H9 (cell line): ENCODE data around the gene NDUFA5. TPM values are rescaled to one million over a fixed set of nuclear protein-coding genes. Genes with fewer than 3 reads are reported as not detected.

Experiments used
- DNase-seq: peaks from one replicate; pipeline ENCODE4 v3.0.0-alpha.2; 2017
- H2AFZ ChIP-seq: one replicate; pipeline ENCODE4 v1.6.1; 2013; ENCODE audit warnings: mild to moderate bottlenecking, low read length, control low read depth, moderate library complexity
- H2AK5ac ChIP-seq: 2 replicates; pipeline ENCODE4 v1.6.1; 2013; ENCODE audit warnings: low read length, control low read depth, mixed read lengths; ENCODE audit not compliant: insufficient read length
- H2BK120ac ChIP-seq: one replicate; pipeline ENCODE4 v1.6.1; 2013; ENCODE audit warnings: low read depth, mild to moderate bottlenecking, low read length, control low read depth, inconsistent platforms; ENCODE audit not compliant: poor library complexity, severe bottlenecking
- H2BK12ac ChIP-seq: 2 replicates; pipeline ENCODE4 v1.6.1; 2013; ENCODE audit warnings: low read length, control low read depth, mixed read lengths, low read depth; ENCODE audit not compliant: insufficient read length
- H2BK15ac ChIP-seq: 2 replicates; pipeline ENCODE4 v1.6.1; 2013; ENCODE audit warnings: low read depth, low read length, control low read depth
- H2BK20ac ChIP-seq: one replicate; pipeline ENCODE4 v1.6.1; 2013; ENCODE audit warnings: low read depth, mild to moderate bottlenecking, low read length, control low read depth, inconsistent platforms; ENCODE audit not compliant: poor library complexity, severe bottlenecking
- H2BK5ac ChIP-seq: 2 replicates; pipeline ENCODE4 v1.6.1; 2013; ENCODE audit warnings: low read length, control low read depth, mixed read lengths; ENCODE audit not compliant: insufficient read length
- H3K14ac ChIP-seq: 2 replicates; pipeline ENCODE4 v1.6.1; 2013; ENCODE audit warnings: low read length, control low read depth; ENCODE audit not compliant: insufficient read depth
- H3K18ac ChIP-seq: 2 replicates; pipeline ENCODE4 v1.6.1; 2013; ENCODE audit warnings: low read depth, mild to moderate bottlenecking, mixed read lengths, low read length, control low read depth; ENCODE audit not compliant: insufficient read length
- H3K23ac ChIP-seq: 2 replicates; pipeline ENCODE4 v1.6.1; 2013; ENCODE audit warnings: low read length, control low read depth, mixed read lengths, low read depth; ENCODE audit not compliant: insufficient read length
- H3K23me2 ChIP-seq: 2 replicates; pipeline ENCODE4 v1.6.1; 2013; ENCODE audit warnings: low read depth, mild to moderate bottlenecking, mixed read lengths, low read length, control low read depth; ENCODE audit not compliant: insufficient read length, poor library complexity, severe bottlenecking
- H3K27ac ChIP-seq: 2 replicates; pipeline ENCODE4 v1.5.1; 2013; ENCODE audit warnings: low read length, control low read depth, mixed read lengths, low read depth; ENCODE audit not compliant: insufficient read length
- H3K27me3 ChIP-seq: 2 replicates; pipeline ENCODE4 v1.6.1; 2013; ENCODE audit warnings: low read length, control low read depth, inconsistent platforms; ENCODE audit not compliant: insufficient read depth
- H3K4ac ChIP-seq: 2 replicates; pipeline ENCODE4 v1.6.1; 2013; ENCODE audit warnings: low read depth, mild to moderate bottlenecking, control low read depth, inconsistent platforms, low read length, moderate library complexity
- H3K4me1 ChIP-seq: 2 replicates; pipeline ENCODE4 v1.6.1; 2013; ENCODE audit warnings: low read length, control low read depth, inconsistent platforms; ENCODE audit not compliant: insufficient read depth
- H3K4me2 ChIP-seq: 2 replicates; pipeline ENCODE4 v1.6.1; 2013; ENCODE audit warnings: low read length, control low read depth, mixed read lengths; ENCODE audit not compliant: insufficient read length, insufficient read depth
- H3K56ac ChIP-seq: 2 replicates; pipeline ENCODE4 v1.6.1; 2013; ENCODE audit warnings: low read depth, mild to moderate bottlenecking, mixed read lengths, low read length, control low read depth; ENCODE audit not compliant: insufficient read length
- H3K79me1 ChIP-seq: 2 replicates; pipeline ENCODE4 v1.6.1; 2013; ENCODE audit warnings: low read depth, mild to moderate bottlenecking, moderate library complexity, low read length, control low read depth, inconsistent platforms; ENCODE audit not compliant: insufficient read depth, poor library complexity, severe bottlenecking
- H3K79me2 ChIP-seq: 2 replicates; pipeline ENCODE4 v1.6.1; 2013; ENCODE audit warnings: low read length, control low read depth, inconsistent platforms; ENCODE audit not compliant: insufficient read depth
- H3K9ac ChIP-seq: 2 replicates; pipeline ENCODE4 v1.6.1; 2013; ENCODE audit warnings: low read length, control low read depth, mixed read lengths; ENCODE audit not compliant: insufficient read length; ENCODE audit errors: extremely low read depth
- H3K9me3 ChIP-seq: one replicate; pipeline ENCODE4 v1.6.1; 2013; ENCODE audit warnings: low read depth, low read length, inconsistent platforms; ENCODE audit not compliant: control insufficient read depth
- H3T11ph ChIP-seq: one replicate; pipeline ENCODE4 v1.6.1; 2013; ENCODE audit warnings: mild to moderate bottlenecking, low read length, control low read depth, inconsistent platforms
- H4K20me1 ChIP-seq: one replicate; pipeline ENCODE4 v1.6.1; 2013; ENCODE audit not compliant: control insufficient read depth, insufficient read length, insufficient read depth
- H4K5ac ChIP-seq: 2 replicates; pipeline ENCODE4 v1.6.1; 2013; ENCODE audit warnings: low read depth, mild to moderate bottlenecking, mixed read lengths, low read length, control low read depth; ENCODE audit not compliant: insufficient read length
- H4K8ac ChIP-seq: replicated peaks from 2 replicates; pipeline ENCODE4 v1.6.1; 2013; ENCODE audit warnings: low read length, control low read depth, mixed read lengths, low read depth; ENCODE audit not compliant: insufficient read length
- H4K91ac ChIP-seq: 2 replicates; pipeline ENCODE4 v1.6.1; 2013; ENCODE audit warnings: low read depth, mild to moderate bottlenecking, moderate library complexity, mixed read lengths, low read length, control low read depth; ENCODE audit not compliant: insufficient read length
- H3K27ac Mint-ChIP-seq, 3 experiments: 2 replicates in 2 of 3; 3 replicates in 1 of 3; pipeline ENCODE4 v1.8.0; 2020 to 2021; ENCODE audit warnings: mixed read lengths in 3 of 3, mild to moderate bottlenecking in 1 of 3, moderate library complexity in 1 of 3
- H3K27me3 Mint-ChIP-seq: 2 replicates; pipeline ENCODE4 v1.8.0; 2021; ENCODE audit warnings: low read depth, mild to moderate bottlenecking, moderate library complexity, mixed read lengths
- H3K36me3 Mint-ChIP-seq, 3 experiments: 2 replicates in 2 of 3; 3 replicates in 1 of 3; pipeline ENCODE4 v1.8.0; 2020 to 2021; ENCODE audit warnings: low read depth in 3 of 3, mixed read lengths in 3 of 3; ENCODE audit not compliant: insufficient read depth in 1 of 3
- H3K4me1 Mint-ChIP-seq, 2 experiments: 2 replicates each; pipeline ENCODE4 v1.8.0; 2020; ENCODE audit warnings: mixed read lengths in 2 of 2
- H3K4me3 Mint-ChIP-seq, 2 experiments: 2 replicates in 1 of 2; 3 replicates in 1 of 2; pipeline ENCODE4 v1.8.0; 2020 to 2021; ENCODE audit warnings: mild to moderate bottlenecking in 2 of 2, mixed read lengths in 2 of 2, moderate library complexity in 1 of 2
- H3K9me3 Mint-ChIP-seq, 2 experiments: 2 replicates in 1 of 2; 3 replicates in 1 of 2; pipeline ENCODE4 v1.8.0; 2020; ENCODE audit warnings: mild to moderate bottlenecking in 2 of 2, mixed read lengths in 2 of 2, moderate library complexity in 1 of 2
- WGBS: extraction: QIAGEN DNeasy Blood & Tissue Kit; methylation state at CpG from one replicate; pipeline ENCODE4 v1.1.7; 2013; ENCODE audit warnings: missing lambda C conversion rate, low lambda C conversion rate, mixed read lengths; ENCODE audit not compliant: insufficient read length; ENCODE audit errors: extremely low coverage; 5-methylcytosine and 5-hydroxymethylcytosine counted together
- total RNA-seq: library from RNA; stranded (reverse); gene quantifications from 2 replicates; pipeline ENCODE4 v1.2.1, GENCODE V29; 2021
- TF ChIP-seq, protein P1 (sequence below): fragments of 200-600 bp; sonication (generic); conservative IDR thresholded peaks from 3 replicates; pipeline ENCODE4 v1.8.0; 2021; ENCODE audit warnings: antibody characterized with exemption, mild to moderate bottlenecking

Gene NDUFA5
- total RNA-seq, 1 experiment from 2014 or later, result 76.5 TPM

GRCh38 chr7:123580406-123581161 lies 23.0 kb upstream of the NDUFA5 start:
- Histone ChIP-seq H3K4me1 (peaks cover 4% of the 10 kb centered on the region; the same call in 1 of the 2 replicates), H2BK20ac (no peak overlapping the region), H3K9me3 (no peaks in the 10 kb centered on the region), H2AK5ac (no peak overlapping the region), H3K27me3 (no peaks in the 10 kb centered on the region), H3T11ph (no peak overlapping the region), H2BK15ac (no peak overlapping the region), H2BK12ac (no peak overlapping the region), H2BK120ac (no peak overlapping the region), H3K79me1 (no peaks in the 10 kb centered on the region), H3K4ac (no peak overlapping the region), H3K23me2 (no peaks in the 10 kb centered on the region), H3K23ac (no peak overlapping the region), H4K5ac (no peak overlapping the region), H3K4me2 (no peak overlapping the region), H3K56ac (no peak overlapping the region), H2BK5ac (no peak overlapping the region), H4K8ac (no peak overlapping the region), H3K14ac (no peak overlapping the region), H3K79me2 (no peaks in the 10 kb centered on the region), H4K20me1 (no peaks in the 10 kb centered on the region), H4K91ac (no peak overlapping the region), H3K9ac (no peak overlapping the region), H3K27ac (no peak overlapping the region), H2AFZ (peak overlapping the region; percentile 79), H3K18ac (no peak overlapping the region)
- Mint-ChIP-seq H3K27me3 (no peaks in the 10 kb centered on the region), H3K9me3 (no peaks in the 10 kb centered on the region), H3K4me3 (no peak overlapping the region), H3K36me3 (no peaks in the 10 kb centered on the region), H3K4me1 (peaks cover 17 to 19% of the 10 kb centered on the region in 2 experiments), H3K27ac (peak overlapping the region in 2 of 3 experiments; percentile 25 to 91; a peak in 2 of 7 replicates)
- TF ChIP-seq, protein P1, sequence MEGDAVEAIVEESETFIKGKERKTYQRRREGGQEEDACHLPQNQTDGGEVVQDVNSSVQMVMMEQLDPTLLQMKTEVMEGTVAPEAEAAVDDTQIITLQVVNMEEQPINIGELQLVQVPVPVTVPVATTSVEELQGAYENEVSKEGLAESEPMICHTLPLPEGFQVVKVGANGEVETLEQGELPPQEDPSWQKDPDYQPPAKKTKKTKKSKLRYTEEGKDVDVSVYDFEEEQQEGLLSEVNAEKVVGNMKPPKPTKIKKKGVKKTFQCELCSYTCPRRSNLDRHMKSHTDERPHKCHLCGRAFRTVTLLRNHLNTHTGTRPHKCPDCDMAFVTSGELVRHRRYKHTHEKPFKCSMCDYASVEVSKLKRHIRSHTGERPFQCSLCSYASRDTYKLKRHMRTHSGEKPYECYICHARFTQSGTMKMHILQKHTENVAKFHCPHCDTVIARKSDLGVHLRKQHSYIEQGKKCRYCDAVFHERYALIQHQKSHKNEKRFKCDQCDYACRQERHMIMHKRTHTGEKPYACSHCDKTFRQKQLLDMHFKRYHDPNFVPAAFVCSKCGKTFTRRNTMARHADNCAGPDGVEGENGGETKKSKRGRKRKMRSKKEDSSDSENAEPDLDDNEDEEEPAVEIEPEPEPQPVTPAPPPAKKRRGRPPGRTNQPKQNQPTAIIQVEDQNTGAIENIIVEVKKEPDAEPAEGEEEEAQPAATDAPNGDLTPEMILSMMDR, result peak; percentile 83
- WGBS, result no CpG with 5 or more reads among the region's 8 CpGs
- DNase-seq, result peak; percentile 48
